HepG2 (cell line): ENCODE measurements around the gene TARM1. TPM values are rescaled to one million over a fixed set of nuclear protein-coding genes. Genes with fewer than 3 reads are reported as not detected.

ENCODE experiments used
- BRF2 ChIP-seq: sonication (generic); formaldehyde crosslinking; IDR thresholded peaks from 2 replicates; pipeline ENCODE4 v1.8.1; 2022; ENCODE audit warnings: mild to moderate bottlenecking, missing genetic modification reagents
- DMAP1 ChIP-seq: IDR thresholded peaks from 2 replicates; pipeline ENCODE4 v1.6.1; 2016
- EED ChIP-seq: sonication (generic); formaldehyde crosslinking; IDR thresholded peaks from 2 replicates; pipeline ENCODE4 v1.5.0; 2020; ENCODE audit warnings: mild to moderate bottlenecking, missing genetic modification reagents
- HNF4G ChIP-seq, 2 experiments: sonication (generic) in 1 of 2; formaldehyde crosslinking in 1 of 2; IDR thresholded peaks; 2 replicates each; pipeline versions ENCODE4 v1.4.0 to v1.6.1; 2011 to 2020; ENCODE audit warnings: borderline replicate concordance in 2 of 2, low read depth in 2 of 2, mild to moderate bottlenecking in 2 of 2, low read length in 1 of 2, missing genetic modification reagents in 1 of 2, moderate library complexity in 1 of 2
- MEIS2 ChIP-seq: sonication (generic); formaldehyde crosslinking; IDR thresholded peaks from 2 replicates; pipeline ENCODE4 v1.9.0; 2021; ENCODE audit warnings: mild to moderate bottlenecking, missing genetic modification reagents
- NBN ChIP-seq: fragments of 450-650 bp; conservative IDR thresholded peaks from 2 replicates; pipeline ENCODE4 v1.6.1; 2017
- NR2C2 ChIP-seq: sonication (generic); formaldehyde crosslinking; IDR thresholded peaks from 2 replicates; pipeline ENCODE4 v1.4.0; 2020; ENCODE audit warnings: missing genetic modification reagents, mild to moderate bottlenecking, moderate library complexity, borderline replicate concordance
- REST ChIP-seq, 2 experiments: IDR thresholded peaks; 2 replicates each; pipeline ENCODE4 v1.6.1; 2011 to 2012; ENCODE audit warnings: low read length in 2 of 2, borderline replicate concordance in 1 of 2, low read depth in 1 of 2, mild to moderate bottlenecking in 1 of 2, moderate library complexity in 1 of 2
- RFX5 ChIP-seq: IDR thresholded peaks from 2 replicates; pipeline ENCODE4 v1.6.1; 2011; ENCODE audit warnings: low read depth, low read length, improper control_type of control experiment
- RORA ChIP-seq: sonication (generic); formaldehyde crosslinking; IDR thresholded peaks from 2 replicates; pipeline ENCODE4 v1.5.0; 2020; ENCODE audit warnings: mild to moderate bottlenecking, missing genetic modification reagents, moderate library complexity
- SRY ChIP-seq: sonication (generic); formaldehyde crosslinking; IDR thresholded peaks from 2 replicates; pipeline ENCODE4 v1.8.0; 2022; ENCODE audit warnings: mild to moderate bottlenecking, missing genetic modification reagents
- TAF15 ChIP-seq: fragments of 200-400 bp; formaldehyde crosslinking; IDR thresholded peaks from one replicate; pipeline ENCODE4 v1.6.1; 2018; ENCODE audit warnings: mild to moderate bottlenecking, low read depth, low read length; ENCODE audit not compliant: poor library complexity, severe bottlenecking
- TOPORS ChIP-seq: sonication (generic); formaldehyde crosslinking; IDR thresholded peaks from 2 replicates; pipeline ENCODE4 v1.8.0; 2023; ENCODE audit warnings: mild to moderate bottlenecking, missing genetic modification reagents
- ZIK1 ChIP-seq: sonication (generic); formaldehyde crosslinking; IDR thresholded peaks from 2 replicates; pipeline ENCODE4 v1.5.0; 2020; ENCODE audit warnings: mild to moderate bottlenecking, low read depth, missing genetic modification reagents, borderline replicate concordance
- ZNF513 ChIP-seq: sonication (generic); formaldehyde crosslinking; conservative IDR thresholded peaks from 2 replicates; pipeline ENCODE4 v1.5.0; 2020; ENCODE audit warnings: missing genetic modification reagents
- ZNF556 ChIP-seq: sonication (generic); formaldehyde crosslinking; IDR thresholded peaks from 2 replicates; pipeline ENCODE4 v1.4.0; 2020; ENCODE audit warnings: mild to moderate bottlenecking, missing genetic modification reagents, borderline replicate concordance
- ZNF577 ChIP-seq: sonication (generic); formaldehyde crosslinking; IDR thresholded peaks from 2 replicates; pipeline ENCODE4 v1.4.0; 2020; ENCODE audit warnings: mild to moderate bottlenecking, low read depth, missing genetic modification reagents, borderline replicate concordance
- polyA plus RNA-seq, 8 experiments: library from polyadenylated mRNA; depleted of rRNA in 3 of 8; stranded (reverse) in 7 of 8; unstranded in 1 of 8; fragments of >200 nt; fragmentation: Illumina TruSeq in 4 of 8; extraction: Trizol in 4 of 8; gene quantifications; 2 replicates each; pipeline versions ENCODE4 v1.2.1 to v1.2.3, GENCODE V29; 2011 to 2016; ENCODE audit warnings: low read depth in 4 of 8, missing spikeins in 1 of 8, mixed read lengths in 1 of 8; ENCODE audit not compliant: insufficient read depth in 1 of 8
- total RNA-seq, 5 experiments: library from RNA; depleted of rRNA; stranded (reverse); fragments of >200 nt; fragmentation: Illumina TruSeq; extraction: Trizol; gene quantifications; 2 replicates each; pipeline ENCODE4 v1.2.3, GENCODE V29; 2016; ENCODE audit warnings: low read depth in 1 of 5
- TF ChIP-seq, protein P1 (sequence below): sonication (generic); formaldehyde crosslinking; IDR thresholded peaks from 2 replicates; pipeline ENCODE4 v1.5.0; 2020; ENCODE audit warnings: mild to moderate bottlenecking, missing genetic modification reagents, borderline replicate concordance

Gene TARM1
- total and polyA plus RNA-seq, 2 of the 13 experiments (the other 11 are each of a cell fraction or from before 2014, with no cell fraction given), result not detected

- TF ChIP-seq, protein P1, sequence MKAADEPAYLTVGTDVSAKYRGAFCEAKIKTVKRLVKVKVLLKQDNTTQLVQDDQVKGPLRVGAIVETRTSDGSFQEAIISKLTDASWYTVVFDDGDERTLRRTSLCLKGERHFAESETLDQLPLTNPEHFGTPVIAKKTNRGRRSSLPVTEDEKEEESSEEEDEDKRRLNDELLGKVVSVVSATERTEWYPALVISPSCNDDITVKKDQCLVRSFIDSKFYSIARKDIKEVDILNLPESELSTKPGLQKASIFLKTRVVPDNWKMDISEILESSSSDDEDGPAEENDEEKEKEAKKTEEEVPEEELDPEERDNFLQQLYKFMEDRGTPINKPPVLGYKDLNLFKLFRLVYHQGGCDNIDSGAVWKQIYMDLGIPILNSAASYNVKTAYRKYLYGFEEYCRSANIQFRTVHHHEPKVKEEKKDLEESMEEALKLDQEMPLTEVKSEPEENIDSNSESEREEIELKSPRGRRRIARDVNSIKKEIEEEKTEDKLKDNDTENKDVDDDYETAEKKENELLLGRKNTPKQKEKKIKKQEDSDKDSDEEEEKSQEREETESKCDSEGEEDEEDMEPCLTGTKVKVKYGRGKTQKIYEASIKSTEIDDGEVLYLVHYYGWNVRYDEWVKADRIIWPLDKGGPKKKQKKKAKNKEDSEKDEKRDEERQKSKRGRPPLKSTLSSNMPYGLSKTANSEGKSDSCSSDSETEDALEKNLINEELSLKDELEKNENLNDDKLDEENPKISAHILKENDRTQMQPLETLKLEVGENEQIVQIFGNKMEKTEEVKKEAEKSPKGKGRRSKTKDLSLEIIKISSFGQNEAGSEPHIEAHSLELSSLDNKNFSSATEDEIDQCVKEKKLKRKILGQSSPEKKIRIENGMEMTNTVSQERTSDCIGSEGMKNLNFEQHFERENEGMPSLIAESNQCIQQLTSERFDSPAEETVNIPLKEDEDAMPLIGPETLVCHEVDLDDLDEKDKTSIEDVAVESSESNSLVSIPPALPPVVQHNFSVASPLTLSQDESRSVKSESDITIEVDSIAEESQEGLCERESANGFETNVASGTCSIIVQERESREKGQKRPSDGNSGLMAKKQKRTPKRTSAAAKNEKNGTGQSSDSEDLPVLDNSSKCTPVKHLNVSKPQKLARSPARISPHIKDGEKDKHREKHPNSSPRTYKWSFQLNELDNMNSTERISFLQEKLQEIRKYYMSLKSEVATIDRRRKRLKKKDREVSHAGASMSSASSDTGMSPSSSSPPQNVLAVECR, result peak; percentile 93
- no peak for TF ChIP-seq EED (CRISPR knock-in tag)
- TF ChIP-seq SRY, result peak; percentile 85; the same call in 1 of the 2 replicates
- no peak for TF ChIP-seq NBN
- TF ChIP-seq TOPORS (CRISPR knock-in tag), result no peak
- TF ChIP-seq DMAP1 (CRISPR knock-in tag), result peak; percentile 53
- TF ChIP-seq ZNF577 (CRISPR knock-in tag), result no peak
- no peak; the same call in 1 of the 2 replicates for TF ChIP-seq ZNF513 (CRISPR knock-in tag)
- TF ChIP-seq RORA, result no peak
- no peak for TF ChIP-seq ZIK1
- TF ChIP-seq TAF15, result no peak
- TF ChIP-seq BRF2 (CRISPR knock-in tag), result no peak
- TF ChIP-seq HNF4G (IDR thresholded peaks at IDR 0.05; ENCODE audit: borderline replicate concordance, low read depth, low read length), result no peak
- peak; percentile 61; the same call in 1 of the 2 replicates for TF ChIP-seq HNF4G (CRISPR knock-in tag; IDR thresholded peaks at IDR 0.05; ENCODE audit: borderline replicate concordance, low read depth)
- TF ChIP-seq NR2C2 (CRISPR knock-in tag), result peak; percentile 93
- TF ChIP-seq RFX5, result no peak
- peak; percentile 34; the same call in 1 of the 2 replicates for TF ChIP-seq ZNF556 (CRISPR knock-in tag)
- TF ChIP-seq MEIS2 (CRISPR knock-in tag), result no peak
- TF ChIP-seq REST (IDR thresholded peaks at IDR 0.05; ENCODE audit: borderline replicate concordance in 1 of 2, low read depth in 1 of 2, low read length in 2 of 2), result no peak; a peak in 1 of 4 replicates
These were observed 21.4 kb upstream of the TARM1 start, which contains the start of gene NDUFA3 (continued) for GRCh38 chr19:54102421-54103169.
